ENCODE results near the gene CERS6.
"Not testable (repeated sequence)": the region's sequence is repeated elsewhere in the genome, so short reads cannot be mapped to it uniquely, and the experiment has no call there.

CERS6 gene

DNA sequence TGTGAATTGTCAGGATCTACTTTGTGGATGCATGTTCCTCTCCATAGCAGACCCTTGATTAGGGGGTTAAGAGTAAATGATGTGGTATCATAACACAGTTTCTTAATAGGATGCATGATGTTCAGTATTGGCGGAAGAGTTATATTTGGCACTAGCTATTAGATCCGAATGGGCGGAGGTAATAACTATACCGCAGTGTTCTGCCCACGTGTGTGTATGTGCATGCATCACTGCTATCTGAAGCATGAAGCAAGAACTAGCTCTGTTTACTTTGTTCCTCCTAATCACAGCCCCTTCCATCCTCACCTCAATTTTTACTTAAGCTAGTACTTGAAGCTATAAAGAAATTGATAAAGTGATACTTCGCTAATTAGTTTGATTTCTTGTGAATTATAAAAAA, 186.8 kb downstream of the CERS6 start:
- DNase-seq (ENCODE audit: low read depth), result no peak

DNA sequence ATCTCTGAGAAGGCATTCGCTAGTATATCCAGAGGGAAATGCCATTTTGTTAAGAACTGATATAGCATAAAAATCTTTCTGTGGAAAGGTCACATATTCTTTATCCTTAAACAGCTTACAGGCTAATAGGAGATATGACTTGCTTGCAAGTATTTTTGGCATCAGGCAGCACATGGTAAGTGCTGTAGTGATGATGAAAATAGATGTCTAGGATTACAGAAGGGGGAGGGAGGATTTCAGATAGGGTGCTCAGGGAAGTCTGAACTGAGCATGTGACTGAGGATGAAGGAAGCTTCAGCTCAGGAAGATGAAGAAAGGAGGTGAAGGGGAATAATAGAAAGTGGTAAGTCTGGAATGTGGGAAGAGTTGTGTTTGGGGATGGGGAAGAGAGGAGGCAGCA, 187.9 kb downstream of the CERS6 start:
- no peak for DNase-seq (ENCODE audit: low read depth)

DNA sequence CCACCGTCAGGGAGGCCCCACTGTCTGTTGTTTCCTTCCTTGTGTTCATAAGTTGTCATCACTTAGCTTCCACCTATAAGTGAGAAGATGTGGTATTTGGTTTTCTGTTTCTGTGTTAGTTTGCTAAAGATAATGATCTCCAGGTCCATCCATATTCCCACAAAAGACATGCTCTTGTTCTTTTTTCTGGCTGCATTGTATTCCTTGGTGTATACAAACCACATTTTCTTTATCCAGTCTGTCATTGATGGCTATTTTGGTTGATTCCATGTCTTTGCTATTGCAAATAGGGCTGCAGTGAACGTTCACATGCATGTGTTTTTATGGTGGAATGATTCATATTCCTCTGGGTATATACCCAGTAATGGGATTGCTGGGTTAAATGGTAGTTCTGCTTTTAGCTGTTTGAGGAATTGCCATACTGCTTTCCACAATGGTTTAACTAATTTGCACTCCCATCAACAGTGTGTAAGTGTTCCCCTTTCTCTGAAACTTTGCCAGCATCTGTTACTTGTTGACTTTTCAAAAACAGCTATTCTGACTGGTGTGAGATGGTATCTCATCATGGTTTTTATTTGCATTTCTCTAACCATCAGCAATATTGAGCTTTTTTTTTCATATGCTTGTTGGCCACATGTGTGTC, 189.7 kb downstream of the CERS6 start:
- DNase-seq (ENCODE audit: low read depth), result no peak

DNA sequence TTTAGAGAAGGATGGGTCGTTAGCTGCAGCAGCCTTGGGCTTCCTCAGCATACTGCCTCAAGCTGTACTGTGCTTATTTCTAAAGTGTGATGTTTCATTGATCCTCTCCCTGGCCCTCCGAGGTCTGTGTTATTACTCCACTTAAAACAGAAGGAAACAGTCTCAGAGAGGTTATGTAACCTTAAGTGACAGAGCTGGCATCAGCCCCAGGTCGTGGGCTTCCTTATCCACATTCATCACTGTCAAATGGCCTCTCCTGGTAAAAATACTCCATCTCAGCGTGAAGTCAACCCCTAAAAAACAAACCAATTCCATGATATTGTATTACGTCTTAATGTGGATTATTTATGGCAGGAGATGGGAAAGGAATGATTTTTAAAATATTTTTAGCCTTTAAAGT, 193.0 kb downstream of the CERS6 start:
- DNase-seq (ENCODE audit: low read depth), result no peak

DNA sequence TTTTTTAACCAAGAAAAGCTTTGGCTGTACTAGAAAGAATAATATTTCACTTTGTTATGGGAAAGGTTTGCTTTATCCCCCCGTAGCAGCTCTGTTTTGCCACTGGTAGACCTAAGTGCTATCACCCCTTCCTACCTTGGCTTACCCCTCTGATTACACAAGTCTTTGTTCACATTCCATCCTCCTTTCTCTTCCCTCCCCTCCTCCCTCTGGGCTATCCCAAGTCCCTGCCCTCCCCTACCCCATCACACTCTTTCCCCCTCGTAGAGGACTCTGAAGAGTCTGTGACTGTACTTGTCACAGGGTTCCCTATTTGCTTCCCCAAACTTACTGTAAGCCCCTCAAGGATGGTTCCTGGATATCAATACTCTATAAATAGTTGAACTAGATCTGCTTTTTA, 193.5 kb downstream of the CERS6 start:
- no peak for DNase-seq (ENCODE audit: low read depth)

DNA sequence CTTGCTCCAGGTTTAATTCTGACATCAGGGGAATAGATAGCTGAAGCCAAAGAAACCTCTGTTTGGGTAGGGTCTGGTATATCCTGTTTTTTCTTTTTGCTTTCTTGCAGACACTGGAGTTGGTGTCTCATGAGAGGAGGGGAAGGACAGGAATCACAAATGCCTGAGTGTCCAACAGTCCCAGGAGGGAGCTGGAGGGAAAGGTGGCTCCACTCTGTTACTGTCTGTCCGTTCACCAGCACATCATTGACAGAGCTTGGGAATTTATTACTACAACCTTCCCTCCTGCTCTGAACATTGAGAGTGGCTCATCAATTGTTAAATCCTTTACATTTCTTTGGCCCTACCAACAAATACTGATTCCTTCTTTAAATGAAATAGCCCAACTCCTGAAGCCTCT, 194.1 kb downstream of the CERS6 start:
- no peak for DNase-seq (ENCODE audit: low read depth)

DNA sequence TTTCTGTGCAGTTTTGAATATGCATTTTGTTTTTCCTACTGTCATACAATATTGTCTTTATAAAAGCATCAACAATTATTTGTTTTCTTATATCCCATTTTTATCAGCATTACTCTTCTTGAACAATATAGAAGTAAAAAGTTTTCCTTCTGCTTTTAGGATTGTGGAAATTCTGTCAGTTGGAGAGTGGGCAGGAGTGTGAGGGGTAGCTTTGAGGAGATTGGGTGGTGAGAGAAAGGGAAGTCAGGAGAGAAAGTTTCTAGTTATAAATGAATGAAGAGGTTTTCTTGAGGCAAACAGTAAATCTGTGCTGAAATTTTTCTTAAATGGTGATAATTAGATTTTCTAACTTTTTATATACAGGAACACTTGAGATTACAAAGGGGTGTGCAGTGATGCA, 194.7 kb downstream of the CERS6 start:
- DNase-seq (ENCODE audit: low read depth), result no peak

DNA sequence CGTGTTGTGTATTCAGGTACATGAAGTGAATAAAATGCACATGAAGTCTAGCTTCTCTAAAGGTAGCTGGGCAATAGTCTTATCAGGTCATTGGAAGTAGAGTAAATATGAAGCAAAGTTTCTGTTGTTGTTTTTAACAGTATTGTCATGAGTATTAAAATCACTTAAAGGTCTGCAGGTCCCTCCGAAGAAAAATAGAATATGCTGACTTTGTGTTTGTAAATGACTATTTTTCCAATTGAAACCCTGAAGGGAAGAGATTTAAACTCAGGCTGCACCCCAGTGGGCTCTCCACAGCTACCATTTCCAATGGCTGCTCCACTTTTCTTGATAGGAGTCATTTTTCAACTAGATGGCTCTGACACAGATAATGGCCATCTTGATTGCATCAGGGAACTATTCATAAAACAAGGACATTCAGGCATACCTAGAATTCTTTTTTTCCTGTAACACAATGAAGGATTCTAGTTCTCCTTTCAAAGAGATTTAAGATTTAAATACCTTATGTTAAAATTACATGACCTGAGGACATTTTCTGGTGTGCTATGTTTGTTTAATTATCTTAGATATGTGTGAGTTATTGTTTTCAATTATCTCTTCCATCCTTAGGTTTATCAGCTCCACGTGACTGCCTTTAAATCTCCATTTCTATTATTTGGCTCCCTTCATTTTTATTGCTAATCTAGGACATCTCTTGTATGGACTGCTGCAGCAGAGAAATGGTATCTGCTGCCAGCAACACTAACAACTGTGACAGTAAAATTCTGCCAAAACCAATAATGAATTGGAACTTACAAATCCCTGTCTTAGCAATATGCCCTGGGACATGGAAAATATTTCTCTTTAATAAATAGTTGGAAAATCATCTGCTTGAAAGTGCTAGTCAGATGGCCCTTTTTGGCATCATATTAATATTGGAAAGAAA, 197.2 kb downstream of the CERS6 start:
- DNase-seq (ENCODE audit: low read depth), result no peak

DNA sequence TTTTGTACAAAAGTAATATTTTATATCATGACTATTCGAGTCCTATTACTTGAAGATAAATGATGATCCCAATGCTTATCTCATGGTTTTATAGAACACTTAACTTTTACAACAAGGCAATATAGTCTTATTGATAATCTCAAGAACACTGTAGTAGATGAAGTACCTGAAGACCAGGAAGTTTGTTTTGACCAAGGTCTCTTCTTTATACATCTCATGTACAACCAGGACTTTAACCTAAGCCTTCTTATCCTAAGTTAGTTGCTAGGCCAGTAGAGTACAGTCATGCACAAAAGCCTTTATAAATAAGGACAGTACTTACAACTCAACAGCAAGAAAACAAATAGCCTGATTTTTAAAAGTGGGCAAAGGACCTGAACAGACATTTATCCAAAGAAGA, 198.6 kb downstream of the CERS6 start:
- DNase-seq (ENCODE audit: low read depth), result no peak

DNA sequence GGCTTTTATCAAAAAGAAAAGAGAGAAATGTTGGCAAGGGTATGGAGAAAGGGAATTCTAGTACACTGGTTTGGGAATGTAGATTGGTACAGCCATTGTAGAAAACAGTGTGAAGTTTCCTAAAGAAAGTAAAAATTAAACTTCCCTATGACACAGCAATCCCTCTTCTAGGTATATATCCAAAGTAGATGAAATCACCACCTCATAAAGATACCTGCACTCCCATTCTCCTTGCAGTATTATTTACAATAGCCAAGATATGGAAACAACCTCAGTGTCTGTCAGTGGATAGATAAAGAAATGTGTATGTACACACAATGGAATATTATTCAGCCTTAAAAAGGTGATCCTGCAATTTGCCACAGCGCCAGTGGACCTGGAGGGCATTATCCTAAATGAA, 199.1 kb downstream of the CERS6 start:
- DNase-seq (ENCODE audit: low read depth), result no peak

DNA sequence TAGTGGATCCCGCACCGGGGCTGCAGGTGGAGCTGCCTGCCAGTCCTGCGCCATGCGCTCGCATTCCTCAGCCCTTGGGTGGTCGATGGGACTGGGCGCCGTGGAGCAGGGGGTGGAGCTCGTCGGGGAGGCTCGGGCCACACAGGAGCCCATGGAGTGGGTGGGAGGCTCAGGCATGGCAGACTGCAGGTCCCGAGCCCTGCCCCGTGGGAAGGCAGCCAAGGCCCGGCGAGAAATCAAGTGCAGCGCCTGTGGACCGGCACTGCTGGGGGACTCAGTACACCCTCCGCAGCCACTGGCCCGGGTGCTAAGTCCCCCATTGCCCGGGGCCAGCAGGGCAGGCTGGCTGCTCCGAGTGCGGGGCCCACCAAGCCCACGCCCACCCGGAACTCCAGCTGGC, 201.3 kb downstream of the CERS6 start:
- not testable (repeated sequence) for DNase-seq (ENCODE audit: low read depth)

DNA sequence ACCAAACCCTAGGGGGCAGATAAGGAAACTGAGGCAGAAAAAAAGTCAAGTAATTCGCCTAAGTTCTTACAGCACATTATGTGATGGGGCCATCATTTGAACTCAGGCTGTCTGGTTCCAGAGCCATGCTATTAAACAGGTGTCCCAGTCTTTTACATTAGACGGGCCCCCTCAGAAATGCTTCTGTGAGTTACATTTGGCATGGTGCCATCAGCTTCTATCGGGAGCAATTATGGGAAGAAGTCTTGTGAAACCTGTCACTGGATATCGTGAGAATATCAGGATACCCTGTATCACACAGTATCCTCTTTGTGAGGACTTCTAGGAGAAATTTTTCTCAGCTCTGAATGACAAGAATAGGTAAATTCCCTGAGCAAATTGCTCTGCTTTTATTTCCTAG, 202.6 kb downstream of the CERS6 start:
- no peak for DNase-seq (ENCODE audit: low read depth)

DNA sequence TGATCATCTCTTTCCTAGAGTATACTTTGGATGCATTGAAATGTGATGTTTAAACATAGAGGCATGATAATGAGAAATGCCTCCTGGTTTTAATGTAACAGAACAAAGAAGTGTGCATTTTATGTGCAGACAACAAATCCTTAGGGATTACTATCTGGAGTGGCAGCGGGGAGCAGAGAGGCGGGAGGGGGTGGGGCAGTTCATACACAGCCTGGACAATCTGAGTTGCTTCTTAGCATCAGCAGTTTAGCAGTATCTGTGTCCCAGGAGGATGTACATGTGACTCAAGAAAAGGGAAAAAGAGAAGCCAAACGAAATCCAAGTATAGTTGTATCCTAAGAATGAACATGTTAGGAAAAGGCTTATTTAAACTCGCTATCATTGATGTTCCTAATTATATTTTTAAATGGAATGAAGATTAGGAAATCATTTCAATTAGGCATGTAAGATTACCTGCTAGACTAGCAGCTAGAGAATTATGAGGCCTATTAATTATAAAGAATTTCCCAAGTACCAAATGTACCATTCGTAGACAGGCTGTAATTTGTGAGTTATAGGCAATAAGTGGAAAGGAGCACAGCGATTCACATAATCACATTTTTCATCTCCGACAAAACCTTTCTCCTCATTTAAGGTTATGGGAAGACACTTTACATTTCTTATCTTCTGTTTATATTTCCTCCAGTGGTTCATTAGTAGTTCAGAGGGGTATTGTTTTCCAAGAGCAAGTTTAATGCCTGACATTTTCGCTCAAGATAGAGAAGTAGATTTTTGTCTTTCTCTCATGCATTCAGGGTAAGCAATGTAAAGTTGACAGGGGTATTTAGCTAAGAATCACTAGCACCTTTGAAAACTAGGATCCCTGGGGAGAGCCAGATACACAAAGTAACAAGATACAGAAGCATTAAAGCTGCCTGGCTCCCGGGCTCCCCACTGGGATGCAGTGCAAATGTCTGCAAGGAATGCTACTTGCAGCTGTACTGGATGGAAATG, 205.1 kb downstream of the CERS6 start:
- no peak for DNase-seq (ENCODE audit: low read depth)

DNA sequence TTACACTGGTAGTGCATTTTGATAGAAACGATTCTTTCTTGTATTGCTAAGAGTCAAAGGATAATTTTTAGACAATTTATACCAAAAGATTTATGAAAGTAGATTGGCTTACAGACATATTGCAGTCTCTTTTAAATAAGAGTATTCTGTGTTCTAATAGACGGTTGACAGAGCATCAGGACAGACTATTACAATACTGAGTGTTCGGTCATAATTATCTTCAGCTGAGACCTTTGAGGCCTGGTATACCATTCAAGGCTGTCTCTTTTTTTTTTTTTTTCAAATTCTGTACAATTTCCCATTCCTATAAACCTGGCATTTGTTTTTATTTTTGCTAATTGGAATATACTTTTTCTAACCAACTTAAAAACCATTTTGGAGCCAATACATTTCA, 205.8 kb downstream of the CERS6 start:
- DNase-seq (ENCODE audit: low read depth), result no peak

DNA sequence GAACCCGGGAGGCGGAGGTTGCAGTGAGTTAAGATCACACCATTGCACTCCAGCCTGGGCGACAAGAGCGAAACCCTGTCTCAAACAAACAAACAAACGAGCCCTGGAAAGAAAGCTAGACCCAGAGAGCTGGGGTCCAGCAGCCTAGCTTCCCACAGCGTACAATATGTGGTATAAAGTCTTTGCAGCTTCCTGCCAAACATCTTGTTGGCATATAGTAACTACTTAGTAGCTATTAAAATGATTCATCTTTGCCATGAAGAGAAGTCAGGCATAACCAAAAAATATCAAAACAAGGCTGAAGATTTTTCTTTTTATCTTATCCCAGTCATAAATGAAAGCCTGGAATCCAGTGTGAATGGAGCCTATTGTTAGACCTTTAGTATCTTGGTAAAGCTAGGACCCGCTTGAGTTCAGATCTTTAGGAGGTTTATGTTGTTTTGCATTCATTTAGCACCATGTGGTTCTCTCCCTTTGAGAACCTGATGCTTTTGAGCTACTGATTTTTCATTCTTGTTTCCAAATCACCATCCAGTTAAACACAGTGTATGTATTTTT, 206.7 kb downstream of the CERS6 start:
- DNase-seq (ENCODE audit: low read depth), result no peak

DNA sequence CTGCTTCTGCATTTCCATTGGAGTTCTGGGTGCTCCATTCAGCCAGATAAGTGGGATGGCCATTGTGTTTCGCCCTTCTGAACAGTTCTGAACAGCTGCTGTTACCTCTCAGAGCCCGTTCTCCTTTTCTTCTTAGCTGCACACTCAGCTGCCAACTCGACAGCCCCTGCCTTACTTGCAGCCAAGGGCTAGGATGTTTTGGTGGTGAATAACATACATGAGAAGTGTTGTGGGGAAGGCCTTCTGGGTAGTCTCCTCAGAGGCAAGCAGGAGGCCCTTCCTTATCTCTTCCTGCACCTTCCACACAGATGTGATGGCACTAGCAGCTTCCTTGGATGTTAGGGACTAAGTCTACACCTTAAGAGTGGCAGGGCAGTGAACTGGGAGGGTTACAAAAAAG, 207.9 kb downstream of the CERS6 start:
- DNase-seq (ENCODE audit: low read depth), result no peak

DNA sequence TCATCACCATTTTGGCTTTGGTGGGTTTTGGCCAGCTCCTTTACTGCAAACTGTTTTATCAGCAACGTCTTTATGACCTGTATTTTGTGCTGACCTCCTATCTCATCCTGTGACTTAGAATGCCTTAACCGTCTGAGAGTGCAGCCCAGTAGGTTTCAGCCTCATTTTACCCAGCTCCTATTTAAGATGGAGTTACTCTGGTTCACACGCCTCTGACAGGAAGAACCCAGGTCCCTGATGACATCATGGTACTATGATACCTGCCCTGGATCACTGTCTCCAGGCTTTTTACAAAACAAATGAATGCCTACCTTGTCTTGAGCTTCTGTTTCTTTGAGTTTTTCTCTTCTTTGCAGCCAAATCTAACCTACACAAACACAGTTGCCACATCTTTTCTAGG, 208.6 kb downstream of the CERS6 start:
- not testable (repeated sequence) for DNase-seq (ENCODE audit: low read depth)

DNA sequence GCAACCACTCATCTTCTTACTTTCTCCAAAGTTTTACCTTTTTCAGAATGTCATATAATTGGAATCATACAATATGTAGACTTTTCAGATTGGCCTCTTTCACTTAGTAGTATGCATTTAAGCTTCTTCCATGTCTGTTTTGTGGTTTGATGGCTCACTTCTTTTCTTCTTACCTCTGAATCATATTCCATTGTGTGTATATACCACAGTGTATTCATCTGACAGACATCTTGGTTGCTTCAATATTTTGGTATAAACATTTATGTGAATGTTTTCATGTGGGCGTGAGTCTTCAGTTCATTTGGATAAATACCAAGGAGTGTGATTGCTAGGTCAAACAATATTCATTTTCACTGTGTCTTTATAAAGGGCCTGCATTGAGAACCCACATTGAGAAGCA, 210.3 kb downstream of the CERS6 start:
- DNase-seq (ENCODE audit: low read depth), result no peak

DNA sequence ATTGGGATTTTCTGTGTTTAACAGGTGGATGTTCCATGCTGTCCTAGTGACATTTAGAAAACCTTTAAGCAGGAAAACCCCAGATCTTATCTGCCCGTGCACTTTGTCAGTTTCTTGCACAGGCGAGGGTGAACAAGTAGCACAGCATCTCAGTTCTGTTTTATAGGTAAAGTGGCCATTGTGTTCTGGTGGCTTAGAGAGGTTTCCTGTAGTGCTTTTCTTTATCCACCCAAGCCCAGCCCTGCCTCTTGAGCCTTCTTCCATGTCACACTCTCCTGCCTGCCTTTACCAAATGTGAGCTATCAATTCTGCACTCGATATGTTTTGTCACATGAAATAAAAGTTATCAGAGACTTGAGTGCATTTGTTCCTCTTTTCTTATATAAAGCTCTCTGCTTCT, 211.1 kb downstream of the CERS6 start:
- no peak for DNase-seq (ENCODE audit: low read depth)

DNA sequence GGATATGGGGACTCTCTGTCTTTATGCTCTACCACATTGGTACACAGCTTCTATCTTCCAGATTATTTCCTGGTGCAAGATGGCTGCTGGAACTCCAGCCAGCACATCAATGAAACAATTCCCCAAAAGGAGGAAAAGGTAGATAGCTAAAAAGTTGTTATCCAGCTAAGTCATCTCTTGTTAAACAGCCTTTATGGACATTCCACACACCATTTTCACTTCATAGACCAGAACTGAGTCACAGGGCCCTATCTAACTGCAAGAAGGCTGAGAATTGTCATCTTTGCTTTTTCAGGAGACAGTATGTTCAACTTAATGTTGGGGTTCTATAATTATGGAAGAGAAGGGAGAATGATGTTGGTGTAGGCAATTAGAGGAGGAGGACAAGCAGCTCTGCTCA, 213.1 kb downstream of the CERS6 start:
- DNase-seq (ENCODE audit: low read depth), result no peak

DNA sequence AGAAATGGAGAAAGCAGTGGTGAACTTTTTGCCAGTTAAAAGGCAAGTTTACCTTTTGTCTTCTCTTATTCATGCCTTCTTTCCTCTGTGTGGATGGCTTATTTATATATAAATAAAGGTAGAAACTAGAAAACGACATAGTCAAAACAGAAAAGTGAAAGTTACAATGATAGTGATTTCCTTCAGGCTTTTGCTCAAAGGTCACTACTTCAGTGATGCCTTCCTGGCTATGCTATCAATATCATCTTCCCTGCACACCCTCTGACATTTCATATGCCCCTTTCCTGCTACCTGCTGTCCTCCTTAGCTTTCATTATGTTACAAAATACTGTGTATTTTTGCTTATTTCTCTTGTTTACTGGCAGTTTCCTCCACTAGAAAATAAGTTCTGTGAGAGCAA, 214.4 kb downstream of the CERS6 start:
- DNase-seq (ENCODE audit: low read depth), result no peak

DNA sequence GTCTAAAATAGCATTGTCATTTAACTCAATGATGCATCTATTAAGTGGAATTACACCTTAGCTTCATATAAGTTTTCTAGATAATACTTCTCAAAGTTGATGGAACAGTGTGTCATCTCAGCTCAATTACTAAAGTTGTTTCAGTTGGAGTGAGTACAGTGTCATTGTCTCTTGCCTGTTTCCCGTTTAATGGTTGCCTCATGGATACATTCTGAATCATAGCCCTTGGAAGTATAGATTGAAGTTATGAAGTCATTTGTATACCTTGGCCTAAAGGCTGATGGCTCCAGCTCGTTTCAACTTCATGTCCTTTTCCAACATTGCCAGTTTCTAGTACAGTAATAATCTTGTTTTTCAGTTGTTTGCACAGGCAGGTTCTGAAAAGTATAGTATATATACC, 215.9 kb downstream of the CERS6 start:
- DNase-seq (ENCODE audit: low read depth), result no peak
